ENCODE results near the gene MMAB. TPM values are rescaled to one million over a fixed set of nuclear protein-coding genes. Genes with fewer than 3 reads are reported as not detected.

Gene MMAB
- total and polyA plus RNA-seq, 2 donors: 15.9 to 26.7 TPM

Other genes with a start within 250 kb of the MMAB start
- not detected for gene MYO1H, start 225.6 kb downstream of the MMAB start, total RNA-seq
- not detected for gene MYO1H, start 225.6 kb downstream of the MMAB start, polyA plus RNA-seq
- gene KCTD10, start 96.2 kb downstream of the MMAB start, total RNA-seq: 34.2 TPM
- gene KCTD10, start 96.2 kb downstream of the MMAB start, polyA plus RNA-seq: 84.5 TPM
- 40.1 TPM for gene UBE3B, start 95.9 kb downstream of the MMAB start, total RNA-seq
- gene UBE3B, start 95.9 kb downstream of the MMAB start, polyA plus RNA-seq: 22.7 TPM
- 10.5 TPM for gene MVK, start 290 bp upstream of the MMAB start, total RNA-seq
- gene MVK, start 290 bp upstream of the MMAB start, polyA plus RNA-seq: 13.2 TPM
- 1.2 TPM for gene FAM222A, start 140.3 kb upstream of the MMAB start, total RNA-seq
- gene FAM222A, start 140.3 kb upstream of the MMAB start, polyA plus RNA-seq: 1.2 TPM

Data from urinary bladder (tissue), 2 donors.